Measurements from ENCODE around the gene SLC39A12.
"Not testable (repeated sequence)": the region's sequence is repeated elsewhere in the genome, so short reads cannot be mapped to it uniquely, and the experiment has no call there.

Gene SLC39A12

GRCh38 chr10:17943033-17943745 lies 8.5 kb upstream of the SLC39A12 start:
- no peak overlapping the region for H3K4me3 ChIP-seq (ENCODE audit: low read depth, low read length)
- DNase-seq (ENCODE audit: low read depth), result no peak
- no peak for TF ChIP-seq CTCF (conservative IDR thresholded peaks at IDR 0.05; ENCODE audit: low read depth, low read length)

GRCh38 chr10:17950269-17950668 lies 1.4 kb upstream of the SLC39A12 start:
- DNase-seq (ENCODE audit: low read depth); H3K4me3 ChIP-seq (ENCODE audit: low read depth, low read length): not testable (repeated sequence)

- DNase-seq (ENCODE audit: low read depth), result no peak
- TF ChIP-seq CTCF (conservative IDR thresholded peaks at IDR 0.05; ENCODE audit: low read depth, low read length), result no peak
Measured at GRCh38 chr10:17950726-17951125, 992 bp upstream of the SLC39A12 start.

GRCh38 chr10:17954372-17954771 lies 2.7 kb downstream of the SLC39A12 start:
- DNase-seq (ENCODE audit: low read depth); H3K4me3 ChIP-seq (ENCODE audit: low read depth, low read length): not testable (repeated sequence)

More at GRCh38 chr10:17950726-17951125, 992 bp upstream of the SLC39A12 start:
- no peak overlapping the region for H3K4me3 ChIP-seq (ENCODE audit: low read depth, low read length)

GRCh38 chr10:17954861-17955260 lies 3.1 kb downstream of the SLC39A12 start:
- no peak overlapping the region for H3K4me3 ChIP-seq (ENCODE audit: low read depth, low read length)
- TF ChIP-seq CTCF (conservative IDR thresholded peaks at IDR 0.05; ENCODE audit: low read depth, low read length), result no peak
- no peak for DNase-seq (ENCODE audit: low read depth)

GRCh38 chr10:17958049-17958448 lies 6.3 kb downstream of the SLC39A12 start:
- no peak overlapping the region for H3K4me3 ChIP-seq (ENCODE audit: low read depth, low read length)
- no peak for DNase-seq (ENCODE audit: low read depth)
- TF ChIP-seq CTCF (conservative IDR thresholded peaks at IDR 0.05; ENCODE audit: low read depth, low read length), result no peak

GRCh38 chr10:17959870-17960269 lies 8.2 kb downstream of the SLC39A12 start:
- H3K4me3 ChIP-seq (ENCODE audit: low read depth, low read length), result no peak overlapping the region
- TF ChIP-seq CTCF (conservative IDR thresholded peaks at IDR 0.05; ENCODE audit: low read depth, low read length), result no peak
- DNase-seq (ENCODE audit: low read depth), result no peak

GRCh38 chr10:17961551-17962422 lies 10.1 kb downstream of the SLC39A12 start:
- H3K4me3 ChIP-seq (ENCODE audit: low read depth, low read length), result no peak overlapping the region
- peak; percentile 61 for DNase-seq (ENCODE audit: low read depth)
- no peak for TF ChIP-seq CTCF (conservative IDR thresholded peaks at IDR 0.05; ENCODE audit: low read depth, low read length)

All from choroid plexus epithelial cell (primary cell).